Endothelial cell of umbilical vein (primary cell): Measurements from ENCODE around the gene ZDHHC14.

Source experiments
- EZH2 ChIP-seq: IDR thresholded peaks from 2 replicates; pipeline ENCODE4 v1.6.1; 2012; ENCODE audit warnings: borderline replicate concordance, low read depth, mild to moderate bottlenecking, moderate library complexity, low read length, inconsistent platforms; ENCODE audit not compliant: severe bottlenecking
- FOS ChIP-seq: IDR thresholded peaks from 2 replicates; pipeline ENCODE4 v1.6.1; 2011; ENCODE audit warnings: mild to moderate bottlenecking, low read length, moderate library complexity, borderline replicate concordance; ENCODE audit not compliant: insufficient read depth
- GATA2 ChIP-seq: IDR thresholded peaks from 2 replicates; pipeline ENCODE4 v1.7.0; 2011; ENCODE audit warnings: low read depth, mild to moderate bottlenecking, moderate library complexity, mixed read lengths, low read length; ENCODE audit not compliant: insufficient read length, insufficient read depth
- JUN ChIP-seq: IDR thresholded peaks from 2 replicates; pipeline ENCODE4 v1.6.1; 2011; ENCODE audit warnings: borderline replicate concordance, low read depth; ENCODE audit not compliant: insufficient read length, insufficient read depth
- MAX ChIP-seq: IDR thresholded peaks from 2 replicates; pipeline ENCODE4 v1.6.1; 2011; ENCODE audit not compliant: insufficient read depth, insufficient read length
- MYC ChIP-seq: IDR thresholded peaks from one replicate; pipeline ENCODE4 v1.6.1; 2011; ENCODE audit warnings: mild to moderate bottlenecking, low read depth, low read length
- POLR2A ChIP-seq: IDR thresholded peaks from 2 replicates; pipeline ENCODE4 v1.6.1; 2012; ENCODE audit warnings: low read depth, mild to moderate bottlenecking, control low read depth, low read length
- POLR2AphosphoS5 ChIP-seq: IDR thresholded peaks from 2 replicates; pipeline ENCODE4 v1.6.1; 2012; ENCODE audit warnings: low read depth, mild to moderate bottlenecking, control low read depth, low read length, moderate library complexity; ENCODE audit not compliant: insufficient read depth
- TF ChIP-seq, protein P1 (sequence below), 2 donors: IDR thresholded peaks; 1 replicate in 1 of 2; 2 replicates in 1 of 2; pipeline ENCODE4 v1.5.1; 2011; ENCODE audit warnings: low read length in 2 of 2, mild to moderate bottlenecking in 2 of 2, moderate library complexity in 2 of 2, control low read depth in 1 of 2, inconsistent platforms in 1 of 2, low read depth in 1 of 2; ENCODE audit not compliant: insufficient read depth in 1 of 2; ENCODE audit errors: extremely low read depth in 1 of 2

GRCh38 chr6:157726892-157727628 is 346.1 kb downstream of the ZDHHC14 start:
- TF ChIP-seq, protein P1, sequence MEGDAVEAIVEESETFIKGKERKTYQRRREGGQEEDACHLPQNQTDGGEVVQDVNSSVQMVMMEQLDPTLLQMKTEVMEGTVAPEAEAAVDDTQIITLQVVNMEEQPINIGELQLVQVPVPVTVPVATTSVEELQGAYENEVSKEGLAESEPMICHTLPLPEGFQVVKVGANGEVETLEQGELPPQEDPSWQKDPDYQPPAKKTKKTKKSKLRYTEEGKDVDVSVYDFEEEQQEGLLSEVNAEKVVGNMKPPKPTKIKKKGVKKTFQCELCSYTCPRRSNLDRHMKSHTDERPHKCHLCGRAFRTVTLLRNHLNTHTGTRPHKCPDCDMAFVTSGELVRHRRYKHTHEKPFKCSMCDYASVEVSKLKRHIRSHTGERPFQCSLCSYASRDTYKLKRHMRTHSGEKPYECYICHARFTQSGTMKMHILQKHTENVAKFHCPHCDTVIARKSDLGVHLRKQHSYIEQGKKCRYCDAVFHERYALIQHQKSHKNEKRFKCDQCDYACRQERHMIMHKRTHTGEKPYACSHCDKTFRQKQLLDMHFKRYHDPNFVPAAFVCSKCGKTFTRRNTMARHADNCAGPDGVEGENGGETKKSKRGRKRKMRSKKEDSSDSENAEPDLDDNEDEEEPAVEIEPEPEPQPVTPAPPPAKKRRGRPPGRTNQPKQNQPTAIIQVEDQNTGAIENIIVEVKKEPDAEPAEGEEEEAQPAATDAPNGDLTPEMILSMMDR (IDR thresholded peaks at IDR 0.05; ENCODE audit: extremely low read depth in 1 of 2, insufficient read depth in 1 of 2, low read depth in 1 of 2, low read length in 2 of 2), result no peak
- no peak for TF ChIP-seq POLR2A
- no peak for TF ChIP-seq POLR2AphosphoS5
- no peak for TF ChIP-seq GATA2
- no peak for TF ChIP-seq EZH2
- no peak for TF ChIP-seq MAX
- TF ChIP-seq MYC, result no peak
- no peak for TF ChIP-seq JUN
- no peak for TF ChIP-seq FOS
